Neuronal stem cell (in vitro differentiated cells): ENCODE results near the gene GLIS2.

Experiments
- DNase-seq: peaks from one replicate; pipeline ENCODE4 v3.0.0-alpha.2; 2013; ENCODE audit warnings: low spot score
- H2AFZ ChIP-seq: one replicate; pipeline ENCODE4 v1.6.1; 2013; ENCODE audit warnings: mild to moderate bottlenecking, low read length, inconsistent platforms
- H2AK5ac ChIP-seq: 2 replicates; pipeline ENCODE4 v1.6.1; 2013; ENCODE audit warnings: low read depth, mild to moderate bottlenecking, inconsistent platforms, low read length, moderate library complexity, mixed read lengths
- H2BK120ac ChIP-seq: 2 replicates; pipeline ENCODE4 v1.6.1; 2013; ENCODE audit warnings: low read depth, mild to moderate bottlenecking, inconsistent platforms, low read length, moderate library complexity, mixed read lengths
- H2BK12ac ChIP-seq: one replicate; pipeline ENCODE4 v1.6.1; 2013; ENCODE audit warnings: low read length, inconsistent platforms
- H2BK15ac ChIP-seq: 2 replicates; pipeline ENCODE4 v1.6.1; 2013; ENCODE audit warnings: mild to moderate bottlenecking, low read length, inconsistent platforms, mixed read lengths
- H2BK5ac ChIP-seq: one replicate; pipeline ENCODE4 v1.6.1; 2013; ENCODE audit warnings: inconsistent platforms, mild to moderate bottlenecking, low read length, moderate library complexity
- H3K14ac ChIP-seq: one replicate; pipeline ENCODE4 v1.6.1; 2013; ENCODE audit warnings: low read length, inconsistent platforms
- H3K18ac ChIP-seq: 2 replicates; pipeline ENCODE4 v1.6.1; 2013; ENCODE audit warnings: low read length, inconsistent platforms
- H3K23ac ChIP-seq: 2 replicates; pipeline ENCODE4 v1.6.1; 2013; ENCODE audit warnings: low read depth, mild to moderate bottlenecking, mixed read lengths, low read length, inconsistent platforms; ENCODE audit not compliant: poor library complexity
- H3K27ac ChIP-seq: replicated peaks from 3 replicates; pipeline ENCODE4 v1.5.1; 2013; ENCODE audit warnings: low read length, inconsistent platforms
- H3K27me3 ChIP-seq, 3 experiments: 2 replicates each; pipeline ENCODE4 v1.6.1; 2013; ENCODE audit warnings: low read length in 3 of 3, mild to moderate bottlenecking in 2 of 3, inconsistent platforms in 1 of 3, low read depth in 1 of 3, mixed read lengths in 1 of 3, moderate library complexity in 1 of 3; ENCODE audit not compliant: control insufficient read depth in 3 of 3, insufficient read depth in 3 of 3
- H3K36me3 ChIP-seq, 2 donors: replicated peaks in 1 of 2; 2 replicates each; pipeline ENCODE4 v1.6.1; 2013; ENCODE audit warnings: low read length in 2 of 2; ENCODE audit not compliant: control insufficient read depth in 2 of 2, insufficient read depth in 2 of 2
- H3K4ac ChIP-seq: 2 replicates; pipeline ENCODE4 v1.6.1; 2013; ENCODE audit warnings: inconsistent platforms, mild to moderate bottlenecking, low read length, moderate library complexity
- H3K4me1 ChIP-seq, 2 donors: 1 replicate in 1 of 2; 2 replicates in 1 of 2; pipeline ENCODE4 v1.6.1; 2013; ENCODE audit warnings: low read length in 2 of 2, low read depth in 1 of 2; ENCODE audit not compliant: control insufficient read depth in 2 of 2, insufficient read depth in 1 of 2
- H3K4me2 ChIP-seq: one replicate; pipeline ENCODE4 v1.6.1; 2013; ENCODE audit warnings: mild to moderate bottlenecking, low read length, inconsistent platforms; ENCODE audit not compliant: insufficient read depth, poor library complexity, severe bottlenecking
- H3K4me3 ChIP-seq, 2 donors: 2 replicates each; pipeline ENCODE4 v1.5.1; 2013; ENCODE audit warnings: low read length in 2 of 2, mild to moderate bottlenecking in 2 of 2, inconsistent platforms in 1 of 2, moderate library complexity in 1 of 2
- H3K79me1 ChIP-seq: one replicate; pipeline ENCODE4 v1.6.1; 2013; ENCODE audit warnings: low read depth, mild to moderate bottlenecking, inconsistent platforms, low read length, moderate library complexity
- H3K9ac ChIP-seq: one replicate; pipeline ENCODE4 v1.6.1; 2013; ENCODE audit warnings: mild to moderate bottlenecking, low read depth, low read length, inconsistent platforms; ENCODE audit not compliant: poor library complexity
- H3K9me3 ChIP-seq, 2 donors: replicated peaks in 1 of 2; 2 replicates each; pipeline versions ENCODE3 to v1.6.1; 2013; ENCODE audit warnings: low read length in 2 of 2, mild to moderate bottlenecking in 2 of 2, inconsistent platforms in 1 of 2, low read depth in 1 of 2, mixed read lengths in 1 of 2, moderate library complexity in 1 of 2; ENCODE audit not compliant: control insufficient read depth in 2 of 2, insufficient read depth in 1 of 2
- H4K8ac ChIP-seq: one replicate; pipeline ENCODE4 v1.6.1; 2013; ENCODE audit warnings: low read depth, mild to moderate bottlenecking, inconsistent platforms, low read length, moderate library complexity
- H4K91ac ChIP-seq: one replicate; pipeline ENCODE4 v1.6.1; 2013; ENCODE audit warnings: low read length, low read depth, mild to moderate bottlenecking, inconsistent platforms; ENCODE audit not compliant: poor library complexity
- WGBS, 2 donors: extraction: QIAGEN DNeasy Blood & Tissue Kit; methylation state at CpG; one replicate each; pipeline ENCODE4 v1.1.7; 2013; ENCODE audit warnings: missing lambda C conversion rate in 2 of 2, mixed read lengths in 1 of 2; ENCODE audit not compliant: insufficient read length in 2 of 2, insufficient replicate concordance in 1 of 2; ENCODE audit errors: extremely low coverage in 2 of 2; 5-methylcytosine and 5-hydroxymethylcytosine counted together

GLIS2 gene

DNA sequence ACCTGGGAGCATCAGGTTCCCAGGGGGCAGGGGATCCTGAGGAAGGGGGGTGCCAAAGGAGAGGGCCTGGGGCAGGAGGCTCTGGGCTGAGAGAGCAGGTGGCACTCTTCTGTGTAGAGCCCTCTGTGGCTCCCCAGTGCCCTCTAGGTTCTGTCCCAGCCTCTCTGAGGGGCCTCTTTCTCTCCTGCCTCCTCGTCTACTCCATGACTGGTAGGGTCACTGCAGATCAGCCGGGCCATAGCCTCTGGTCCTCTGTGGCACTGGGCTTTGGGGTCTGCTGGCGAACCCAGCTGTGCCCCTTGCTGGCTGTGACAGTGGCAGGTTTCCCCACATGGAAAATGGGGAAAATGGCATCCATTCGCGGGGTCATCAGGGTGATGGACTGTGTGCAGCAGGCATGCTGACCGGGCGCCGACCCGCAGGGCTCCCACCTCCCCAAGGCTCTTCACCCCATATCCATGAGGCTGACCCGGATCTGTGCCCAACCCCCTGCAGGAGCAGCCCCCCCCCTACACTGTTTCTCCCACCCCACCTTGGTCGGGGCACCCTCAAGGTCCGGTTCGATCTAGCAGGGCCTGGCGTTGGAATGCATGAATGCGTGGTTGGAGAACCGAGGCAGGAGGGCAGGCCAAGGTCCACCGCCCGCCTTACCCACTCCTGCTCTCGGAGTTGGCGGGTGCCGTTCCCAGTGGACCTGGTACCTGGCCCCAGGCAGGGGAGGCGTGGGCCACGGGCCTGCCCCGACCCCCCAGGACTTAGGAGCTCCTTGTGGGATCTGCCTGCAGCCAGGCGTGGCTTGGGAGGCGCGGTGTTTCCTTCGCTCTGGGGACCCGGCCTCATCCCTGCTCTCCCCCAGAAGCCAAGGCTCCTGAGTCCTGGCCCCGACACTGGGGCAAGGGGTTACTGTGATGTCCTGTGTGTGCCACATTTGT, 6.5 kb downstream of the GLIS2 start:
- Histone ChIP-seq H2BK5ac (no peak overlapping the region), H3K4me1 (peaks cover 24 to 43% of the 10 kb centered on the region in 2 donors), H3K9ac (peak overlapping the region; percentile 21), H4K91ac (no peak overlapping the region), H3K18ac (peak overlapping the region; percentile 71), H2BK15ac (peak overlapping the region; percentile 49), H3K4me2 (no peak overlapping the region), H4K8ac (peak overlapping the region; percentile 43), H3K4ac (peak overlapping the region; percentile 37), H3K36me3 (no peaks in the 10 kb centered on the region), H3K9me3 (no peaks in the 10 kb centered on the region), H3K23ac (peak overlapping the region; percentile 73), H3K4me3 (no peak overlapping the region), H2BK120ac (no peak overlapping the region), H2AFZ (no peak overlapping the region), H3K27ac (no peak overlapping the region), H2BK12ac (no peak overlapping the region), H2AK5ac (peak overlapping the region; percentile 37), H3K79me1 (peaks cover 37% of the 10 kb centered on the region), H3K14ac (peak overlapping the region; percentile 38), H3K27me3 (no peaks in the 10 kb centered on the region)
- WGBS, 2 donors, result no CpG with 5 or more reads among the region's 30 CpGs
- DNase-seq, result no peak

DNA sequence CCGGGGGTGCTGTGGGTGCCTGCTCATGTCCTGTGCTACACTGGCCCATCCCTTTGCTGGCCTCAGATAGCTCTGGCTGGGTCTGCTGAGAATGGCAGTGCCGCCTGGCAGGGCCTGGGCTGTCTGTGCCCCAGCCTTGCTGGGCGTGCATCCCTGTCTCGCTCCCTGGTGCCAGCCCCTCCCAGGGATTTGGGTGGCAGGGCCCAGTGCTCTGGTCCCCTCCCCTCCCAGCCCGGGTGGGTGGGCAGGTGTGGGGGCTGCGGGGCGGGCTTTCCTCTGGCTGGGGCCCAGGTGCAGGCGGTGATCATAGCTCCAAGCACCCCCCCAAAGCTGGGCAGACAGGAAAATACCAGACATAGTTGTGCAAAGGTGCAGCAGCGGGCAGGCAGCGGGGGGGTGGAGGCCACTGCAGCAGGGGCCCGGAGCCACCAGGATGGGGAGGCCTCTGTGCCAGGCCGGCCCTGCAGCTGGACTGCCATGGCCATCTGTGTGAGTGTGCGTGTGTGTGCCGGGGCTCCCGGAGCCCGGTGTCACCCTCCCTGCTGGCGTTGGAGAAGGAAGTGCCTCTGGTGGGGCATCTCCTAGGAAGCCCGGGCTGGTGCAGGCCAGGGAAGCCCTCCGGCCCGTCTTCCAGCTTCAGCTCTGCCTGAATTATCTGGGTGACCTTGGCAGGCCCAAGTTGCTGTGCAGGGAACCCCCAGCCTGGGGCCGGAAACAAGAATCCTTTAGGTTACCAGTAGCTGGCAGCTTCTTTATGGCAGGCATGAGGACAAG, 7.4 kb downstream of the GLIS2 start:
- WGBS, 2 donors, result no CpG with 5 or more reads among the region's 21 CpGs
- peak overlapping the region; percentile 38 for H3K14ac ChIP-seq
- H3K4me3 ChIP-seq, result no peak overlapping the region
- H2AK5ac ChIP-seq, result peak overlapping the region; percentile 37
- H3K27ac ChIP-seq, result no peak overlapping the region
- H3K36me3 ChIP-seq, result no peaks in the 10 kb centered on the region
- no peak overlapping the region for H2BK12ac ChIP-seq
- H3K4me1 ChIP-seq, result peaks cover 18 to 38% of the 10 kb centered on the region in 2 donors
- no peak for DNase-seq
- no peak overlapping the region for H2BK120ac ChIP-seq
- H3K9ac ChIP-seq, result peak overlapping the region; percentile 21
- H2BK5ac ChIP-seq, result no peak overlapping the region
- no peaks in the 10 kb centered on the region for H3K27me3 ChIP-seq
- peaks cover 36% of the 10 kb centered on the region for H3K79me1 ChIP-seq
- peak overlapping the region; percentile 71 for H3K18ac ChIP-seq
- H4K91ac ChIP-seq, result no peak overlapping the region
- no peak overlapping the region for H3K4me2 ChIP-seq
- H2AFZ ChIP-seq, result no peak overlapping the region
- H3K9me3 ChIP-seq, result no peaks in the 10 kb centered on the region
- H4K8ac ChIP-seq, result peak overlapping the region; percentile 17
- peak overlapping the region; percentile 37 for H3K4ac ChIP-seq
- H3K23ac ChIP-seq, result no peak overlapping the region
- H2BK15ac ChIP-seq, result no peak overlapping the region

DNA sequence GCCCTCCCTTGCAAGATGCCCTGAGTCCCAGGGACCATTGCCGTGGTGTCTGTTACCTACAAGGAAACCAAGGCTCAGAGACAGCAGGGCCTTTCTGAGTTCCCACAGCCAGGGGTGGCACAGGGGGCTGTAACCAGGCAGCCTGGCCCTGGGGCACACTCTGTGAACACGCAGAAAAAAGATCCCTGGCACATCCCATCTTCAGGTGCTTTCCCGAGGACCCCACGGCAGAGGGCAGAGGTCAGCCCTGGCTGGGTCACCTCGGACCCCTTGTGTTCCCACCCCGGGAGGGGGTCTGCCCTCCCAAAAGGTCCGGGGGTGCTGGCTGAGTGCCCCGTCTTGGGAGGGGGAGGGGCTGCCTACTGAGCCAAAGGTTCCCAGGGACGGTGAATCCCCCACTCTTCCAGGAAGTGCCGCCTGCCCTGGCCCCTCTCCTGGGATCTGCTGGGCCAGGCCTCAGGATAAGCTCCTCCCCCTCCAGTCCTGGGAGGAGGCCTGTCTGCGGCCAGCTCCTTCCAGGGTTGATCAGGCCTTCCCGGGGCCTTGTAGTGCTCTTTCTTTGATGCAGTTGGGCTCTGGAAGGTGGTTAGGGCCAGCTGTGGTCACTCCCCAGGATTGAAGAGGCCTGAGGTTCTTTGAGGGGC, 8.1 kb downstream of the GLIS2 start:
- Histone ChIP-seq H3K4ac (no peak overlapping the region), H3K27ac (no peak overlapping the region), H4K91ac (no peak overlapping the region), H2BK120ac (no peak overlapping the region), H3K23ac (no peak overlapping the region), H2AK5ac (peak overlapping the region; percentile 49), H2BK15ac (no peak overlapping the region), H3K27me3 (no peaks in the 10 kb centered on the region), H3K14ac (no peak overlapping the region), H3K4me3 (no peak overlapping the region), H3K79me1 (peaks cover 40% of the 10 kb centered on the region), H3K18ac (peak overlapping the region; percentile 11), H3K9me3 (no peaks in the 10 kb centered on the region), H4K8ac (no peak overlapping the region), H3K4me2 (no peak overlapping the region), H3K4me1 (peaks cover 16 to 38% of the 10 kb centered on the region in 2 donors), H3K36me3 (no peaks in the 10 kb centered on the region), H2BK12ac (no peak overlapping the region), H2BK5ac (no peak overlapping the region), H2AFZ (no peak overlapping the region), H3K9ac (peak overlapping the region; percentile 38)
- WGBS, 2 donors, result no CpG with 5 or more reads among the region's 12 CpGs
- no peak for DNase-seq
